Suprapubic skin (tissue), 4 donors: ENCODE data around the gene UQCC5. TPM values are rescaled to one million over a fixed set of nuclear protein-coding genes. Genes with fewer than 3 reads are reported as not detected.

Source experiments
- DNase-seq, 2 donors: peaks; one replicate each; pipeline ENCODE4 v3.0.0-alpha.2; 2019; ENCODE audit warnings: low spot score in 2 of 2
- H3K27ac ChIP-seq: fragments of 200-600 bp; sonication (generic); one replicate; pipeline ENCODE4 v1.5.1; 2019
- H3K27me3 ChIP-seq: fragments of 200-600 bp; sonication (generic); one replicate; pipeline ENCODE4 v1.5.1; 2019
- H3K36me3 ChIP-seq: fragments of 200-600 bp; sonication (generic); one replicate; pipeline ENCODE4 v1.5.1; 2019
- H3K4me1 ChIP-seq: fragments of 200-600 bp; sonication (generic); one replicate; pipeline ENCODE4 v1.5.1; 2019
- H3K4me3 ChIP-seq: fragments of 200-600 bp; sonication (generic); one replicate; pipeline ENCODE4 v1.5.1; 2019; ENCODE audit warnings: mild to moderate bottlenecking
- H3K9me3 ChIP-seq: fragments of 200-600 bp; sonication (generic); one replicate; pipeline ENCODE4 v1.5.1; 2019
- EP300 ChIP-seq: sonication (generic); formaldehyde crosslinking; IDR thresholded peaks from one replicate; pipeline ENCODE4 v1.6.1; 2017; ENCODE audit warnings: antibody characterized with exemption
- POLR2A ChIP-seq, 2 donors: fragments of 450-650 bp; IDR thresholded peaks; one replicate each; pipeline ENCODE4 v1.6.1; 2017; ENCODE audit warnings: antibody characterized with exemption in 2 of 2, mild to moderate bottlenecking in 2 of 2, moderate library complexity in 2 of 2
- POLR2AphosphoS5 ChIP-seq, 3 donors: sonication (generic); formaldehyde crosslinking; IDR thresholded peaks; one replicate each; pipeline ENCODE4 v1.6.1; 2017; ENCODE audit warnings: antibody characterized with exemption in 3 of 3
- WGBS: methylation state at CpG from one replicate; pipeline ENCODE4 v1.1.5; 2018; 5-methylcytosine and 5-hydroxymethylcytosine counted together
- total RNA-seq, 4 donors: library from RNA; depleted of rRNA; stranded (reverse); fragments of >200 nt; gene quantifications; one replicate each; pipeline ENCODE4 v1.1.0, GENCODE V29; 2016
- TF ChIP-seq, protein P1 (sequence below), 2 donors: fragments of 200-600 bp in 1 of 2; fragments of 450-650 bp in 1 of 2; sonication (generic) in 1 of 2; IDR thresholded peaks; one replicate each; pipeline ENCODE4 v1.5.1; 2016 to 2019; ENCODE audit warnings: antibody characterized with exemption in 2 of 2, mild to moderate bottlenecking in 1 of 2, moderate library complexity in 1 of 2

UQCC5 gene
- total RNA-seq, 4 donors from 2014 or later = 0.68 to 4.0 (median 1.2) TPM

- no peak for DNase-seq
- H3K27ac ChIP-seq = no peak overlapping the region
- no peak overlapping the region for H3K4me3 ChIP-seq
- peaks cover 58% of the 10 kb centered on the region for H3K4me1 ChIP-seq
- peaks cover 5% of the 10 kb centered on the region for H3K36me3 ChIP-seq
- no peaks in the 10 kb centered on the region for H3K27me3 ChIP-seq
- H3K9me3 ChIP-seq = no peaks in the 10 kb centered on the region
- 72% methylated on average over 5 of the region's 5 CpGs for WGBS
- TF ChIP-seq, protein P1, sequence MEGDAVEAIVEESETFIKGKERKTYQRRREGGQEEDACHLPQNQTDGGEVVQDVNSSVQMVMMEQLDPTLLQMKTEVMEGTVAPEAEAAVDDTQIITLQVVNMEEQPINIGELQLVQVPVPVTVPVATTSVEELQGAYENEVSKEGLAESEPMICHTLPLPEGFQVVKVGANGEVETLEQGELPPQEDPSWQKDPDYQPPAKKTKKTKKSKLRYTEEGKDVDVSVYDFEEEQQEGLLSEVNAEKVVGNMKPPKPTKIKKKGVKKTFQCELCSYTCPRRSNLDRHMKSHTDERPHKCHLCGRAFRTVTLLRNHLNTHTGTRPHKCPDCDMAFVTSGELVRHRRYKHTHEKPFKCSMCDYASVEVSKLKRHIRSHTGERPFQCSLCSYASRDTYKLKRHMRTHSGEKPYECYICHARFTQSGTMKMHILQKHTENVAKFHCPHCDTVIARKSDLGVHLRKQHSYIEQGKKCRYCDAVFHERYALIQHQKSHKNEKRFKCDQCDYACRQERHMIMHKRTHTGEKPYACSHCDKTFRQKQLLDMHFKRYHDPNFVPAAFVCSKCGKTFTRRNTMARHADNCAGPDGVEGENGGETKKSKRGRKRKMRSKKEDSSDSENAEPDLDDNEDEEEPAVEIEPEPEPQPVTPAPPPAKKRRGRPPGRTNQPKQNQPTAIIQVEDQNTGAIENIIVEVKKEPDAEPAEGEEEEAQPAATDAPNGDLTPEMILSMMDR (IDR thresholded peaks at IDR 0.05) = no peak
- no peak for TF ChIP-seq EP300
These were observed 2.7 kb downstream of the UQCC5 start for GRCh38 chr3:52539010-52539653.

GRCh38 chr3:52541050-52541449 lies 4.6 kb downstream of the UQCC5 start:
- H3K36me3 ChIP-seq = peaks cover 9% of the 10 kb centered on the region
- H3K9me3 ChIP-seq = no peaks in the 10 kb centered on the region
- WGBS = 54% methylated on average over 2 of the region's 2 CpGs
- H3K4me1 ChIP-seq = peaks cover 39% of the 10 kb centered on the region
- H3K27ac ChIP-seq = no peak overlapping the region
- DNase-seq = no peak
- H3K27me3 ChIP-seq = no peaks in the 10 kb centered on the region
- no peak overlapping the region for H3K4me3 ChIP-seq
- TF ChIP-seq, protein P1 (IDR thresholded peaks at IDR 0.05) = no peak
- TF ChIP-seq POLR2A (IDR thresholded peaks at IDR 0.05) (no peak), POLR2AphosphoS5 (IDR thresholded peaks at IDR 0.05) (no peak), EP300 (no peak)

- no peaks in the 10 kb centered on the region for H3K27me3 ChIP-seq
- no peak overlapping the region for H3K27ac ChIP-seq
- whole genome bisulfite sequencing = 90% methylated on average over 4 of the region's 4 CpGs
- H3K36me3 ChIP-seq = peaks cover 38% of the 10 kb centered on the region
- peaks cover 7% of the 10 kb centered on the region for H3K4me1 ChIP-seq
- no peak for DNase-seq
- no peaks in the 10 kb centered on the region for H3K9me3 ChIP-seq
- H3K4me3 ChIP-seq = no peak overlapping the region
- no peak for TF ChIP-seq POLR2A (IDR thresholded peaks at IDR 0.05)
These were observed 8.5 kb downstream of the UQCC5 start for GRCh38 chr3:52544937-52545336.

DNA sequence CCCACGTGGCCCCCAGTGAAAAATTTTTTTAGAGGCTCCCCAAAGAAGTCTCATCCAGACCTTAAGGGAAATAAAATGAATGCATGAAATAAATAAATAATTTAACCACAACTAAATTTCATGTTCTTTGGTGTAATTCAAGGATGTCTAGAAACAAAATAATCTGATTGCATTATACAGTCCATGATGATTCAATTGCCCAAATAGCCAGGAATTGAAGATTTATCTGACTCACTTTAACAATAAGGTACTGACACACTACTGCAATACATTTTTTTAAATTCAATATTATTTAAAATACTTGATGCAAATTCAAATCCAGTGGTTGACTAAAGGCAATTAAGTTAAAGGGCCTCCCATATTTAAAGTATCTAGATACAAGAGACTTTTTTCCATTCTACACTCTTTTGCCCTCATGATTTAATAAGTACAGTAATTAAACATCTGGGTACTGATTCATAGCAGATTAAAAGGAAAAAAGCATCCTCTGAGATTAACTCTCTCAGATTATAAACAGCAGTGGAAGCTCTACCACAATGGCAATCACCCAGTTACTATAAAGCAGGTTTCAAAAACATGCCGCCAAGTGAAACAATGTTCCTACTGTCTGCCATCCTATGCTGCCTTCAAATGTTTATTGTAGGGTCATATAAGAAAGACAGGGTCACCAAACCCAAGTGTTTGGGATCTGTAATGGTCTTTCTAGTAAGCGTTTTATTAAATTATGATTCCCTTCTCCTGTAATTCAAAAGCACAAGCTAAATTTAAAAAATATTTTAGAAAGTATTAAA lies 9.9 kb downstream of the UQCC5 start:
- Histone ChIP-seq H3K9me3 (no peaks in the 10 kb centered on the region), H3K4me3 (no peak overlapping the region), H3K27ac (no peak overlapping the region), H3K4me1 (no peaks in the 10 kb centered on the region), H3K27me3 (no peaks in the 10 kb centered on the region), H3K36me3 (peaks cover 52% of the 10 kb centered on the region)
- TF ChIP-seq, protein P1 (IDR thresholded peaks at IDR 0.05) = no peak
- TF ChIP-seq POLR2AphosphoS5 (IDR thresholded peaks at IDR 0.05) = no peak
- no peak for TF ChIP-seq EP300
- no peak for TF ChIP-seq POLR2A (IDR thresholded peaks at IDR 0.05)
- DNase-seq = no peak
- WGBS = 80% methylated on average over 3 of the region's 3 CpGs

- WGBS = 76% methylated on average over 2 of the region's 2 CpGs
- no peak overlapping the region for H3K27ac ChIP-seq
- no peak for TF ChIP-seq POLR2AphosphoS5 (IDR thresholded peaks at IDR 0.05)
- no peak for TF ChIP-seq POLR2A (IDR thresholded peaks at IDR 0.05)
- TF ChIP-seq, protein P1 (IDR thresholded peaks at IDR 0.05) = no peak
- DNase-seq = no peak
- no peaks in the 10 kb centered on the region for H3K27me3 ChIP-seq
- no peaks in the 10 kb centered on the region for H3K9me3 ChIP-seq
- H3K4me1 ChIP-seq = no peaks in the 10 kb centered on the region
- peaks cover 59% of the 10 kb centered on the region for H3K36me3 ChIP-seq
- H3K4me3 ChIP-seq = no peak overlapping the region
These were observed 10.7 kb downstream of the UQCC5 start for GRCh38 chr3:52547143-52547542.
